Chondrocyte (in vitro differentiated cells): Measurements from ENCODE around the gene COL25A1. TPM values are rescaled to one million over a fixed set of nuclear protein-coding genes. Genes with fewer than 3 reads are reported as not detected.

Experiments
- DNase-seq: peaks from one replicate; pipeline ENCODE4 v3.0.0; 2021; ENCODE audit warnings: mixed read lengths, low spot score
- H3K27ac Mint-ChIP-seq: one replicate; pipeline ENCODE4 v1.8.0; 2021; ENCODE audit warnings: mild to moderate bottlenecking, moderate library complexity, mixed read lengths; ENCODE audit not compliant: unreplicated experiment
- H3K27me3 Mint-ChIP-seq: 2 replicates; pipeline ENCODE4 v1.8.0; 2021; ENCODE audit warnings: low read depth, mixed read lengths
- H3K36me3 Mint-ChIP-seq: 2 replicates; pipeline ENCODE4 v1.8.0; 2021; ENCODE audit warnings: low read depth, mixed read lengths
- H3K4me1 Mint-ChIP-seq: 2 replicates; pipeline ENCODE4 v1.8.0; 2021; ENCODE audit warnings: low read depth, mild to moderate bottlenecking, mixed read lengths
- H3K4me3 Mint-ChIP-seq: one replicate; pipeline ENCODE4 v1.8.0; 2021; ENCODE audit warnings: mild to moderate bottlenecking, moderate library complexity, mixed read lengths; ENCODE audit not compliant: unreplicated experiment
- H3K9me3 Mint-ChIP-seq: 2 replicates; pipeline ENCODE4 v1.8.0; 2021; ENCODE audit warnings: low read depth, mixed read lengths
- total RNA-seq: library from RNA; stranded (reverse); gene quantifications from 3 replicates; pipeline ENCODE4 v1.2.1, GENCODE V29; 2021
- TF ChIP-seq, protein P1 (sequence below): fragments of 200-600 bp; sonication (generic); IDR thresholded peaks from 2 replicates; pipeline ENCODE4 v1.5.0; 2021; ENCODE audit warnings: antibody characterized with exemption, mild to moderate bottlenecking, moderate library complexity

The COL25A1 gene
- total RNA-seq, 1 donor from 2014 or later, result 0.45 TPM

DNA sequence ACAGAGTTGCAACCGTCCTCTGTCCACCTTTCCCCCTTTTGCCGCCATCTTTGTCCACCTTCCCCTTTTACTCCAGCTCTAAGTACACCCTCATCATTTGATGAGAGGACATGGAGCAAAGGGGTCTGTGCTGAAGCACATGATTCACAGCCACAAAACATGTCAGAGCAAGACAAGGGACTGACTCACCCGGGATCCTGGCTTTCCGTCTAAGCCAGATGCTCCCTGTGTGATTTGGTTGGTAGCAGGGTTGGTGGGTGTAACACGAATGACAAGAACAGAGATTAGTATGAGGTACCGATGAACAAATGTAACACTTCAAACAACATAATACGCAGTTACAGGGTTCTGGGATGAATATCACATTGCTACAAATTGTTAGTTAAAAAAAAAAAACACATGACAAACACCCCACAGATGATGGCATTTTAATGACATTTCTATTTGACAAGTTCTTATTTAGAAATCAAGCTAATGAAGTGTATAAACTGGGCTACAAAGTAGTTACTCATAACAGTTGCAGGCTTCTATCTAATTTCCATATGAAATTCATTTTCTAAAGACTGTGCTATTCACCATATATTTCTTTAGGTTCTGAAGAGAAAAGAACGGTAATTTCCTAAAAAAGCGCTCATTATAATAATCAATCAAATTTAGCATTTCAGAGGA, 468.2 kb downstream of the COL25A1 start:
- Mint-ChIP-seq H3K4me3 (no peak overlapping the region), H3K27ac (no peak overlapping the region), H3K4me1 (peaks cover 31% of the 10 kb centered on the region), H3K36me3 (no peaks in the 10 kb centered on the region), H3K9me3 (no peaks in the 10 kb centered on the region), H3K27me3 (no peaks in the 10 kb centered on the region)
- TF ChIP-seq, protein P1, sequence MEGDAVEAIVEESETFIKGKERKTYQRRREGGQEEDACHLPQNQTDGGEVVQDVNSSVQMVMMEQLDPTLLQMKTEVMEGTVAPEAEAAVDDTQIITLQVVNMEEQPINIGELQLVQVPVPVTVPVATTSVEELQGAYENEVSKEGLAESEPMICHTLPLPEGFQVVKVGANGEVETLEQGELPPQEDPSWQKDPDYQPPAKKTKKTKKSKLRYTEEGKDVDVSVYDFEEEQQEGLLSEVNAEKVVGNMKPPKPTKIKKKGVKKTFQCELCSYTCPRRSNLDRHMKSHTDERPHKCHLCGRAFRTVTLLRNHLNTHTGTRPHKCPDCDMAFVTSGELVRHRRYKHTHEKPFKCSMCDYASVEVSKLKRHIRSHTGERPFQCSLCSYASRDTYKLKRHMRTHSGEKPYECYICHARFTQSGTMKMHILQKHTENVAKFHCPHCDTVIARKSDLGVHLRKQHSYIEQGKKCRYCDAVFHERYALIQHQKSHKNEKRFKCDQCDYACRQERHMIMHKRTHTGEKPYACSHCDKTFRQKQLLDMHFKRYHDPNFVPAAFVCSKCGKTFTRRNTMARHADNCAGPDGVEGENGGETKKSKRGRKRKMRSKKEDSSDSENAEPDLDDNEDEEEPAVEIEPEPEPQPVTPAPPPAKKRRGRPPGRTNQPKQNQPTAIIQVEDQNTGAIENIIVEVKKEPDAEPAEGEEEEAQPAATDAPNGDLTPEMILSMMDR, result no peak
- no peak for DNase-seq

DNA sequence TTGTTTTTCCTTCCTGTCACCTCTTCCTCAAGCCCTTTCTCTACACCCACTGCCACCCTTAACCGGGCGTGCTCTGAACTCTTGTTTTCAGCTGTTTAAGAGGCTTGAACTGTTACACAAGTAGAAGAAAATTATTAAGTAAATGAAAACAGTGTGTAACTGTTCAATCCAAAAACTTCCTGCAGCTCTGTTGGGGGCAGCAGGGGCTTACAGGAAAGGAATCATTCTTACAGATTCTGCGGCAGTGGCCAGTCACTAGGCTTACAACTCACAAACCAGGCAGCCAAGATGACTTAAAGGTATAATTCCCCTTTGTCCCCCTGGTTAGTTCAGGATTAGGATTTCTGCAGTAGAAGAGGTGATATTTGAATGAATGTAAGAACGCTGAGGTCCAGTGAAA, 469.4 kb downstream of the COL25A1 start:
- Mint-ChIP-seq H3K4me1 (peaks cover 31% of the 10 kb centered on the region), H3K36me3 (no peaks in the 10 kb centered on the region), H3K27ac (no peak overlapping the region), H3K4me3 (no peak overlapping the region), H3K27me3 (no peaks in the 10 kb centered on the region), H3K9me3 (no peaks in the 10 kb centered on the region)
- TF ChIP-seq, protein P1, result peak; percentile 72
- no peak for DNase-seq

DNA sequence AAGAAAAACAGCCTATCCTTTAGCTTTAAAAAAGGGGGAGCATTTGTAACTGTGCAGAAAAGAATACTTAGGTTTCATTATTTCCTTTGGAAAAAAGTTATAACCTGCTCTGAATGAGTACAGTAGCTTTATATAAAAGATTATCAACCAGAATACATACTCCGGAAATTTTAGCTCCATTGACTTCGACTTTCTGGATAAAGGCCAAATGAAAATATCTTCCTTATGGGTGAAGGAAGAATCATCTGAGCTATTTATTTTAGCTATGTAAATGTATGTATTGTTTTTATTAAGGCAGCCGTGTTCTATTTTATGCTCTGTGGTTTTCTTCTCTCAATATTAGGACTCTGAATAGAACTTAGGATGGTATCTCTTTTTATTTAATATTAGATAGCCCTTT, 470.6 kb downstream of the COL25A1 start:
- H3K27me3 Mint-ChIP-seq, result no peaks in the 10 kb centered on the region
- DNase-seq, result no peak
- no peaks in the 10 kb centered on the region for H3K9me3 Mint-ChIP-seq
- no peak overlapping the region for H3K4me3 Mint-ChIP-seq
- H3K36me3 Mint-ChIP-seq, result no peaks in the 10 kb centered on the region
- no peak overlapping the region for H3K27ac Mint-ChIP-seq
- peaks cover 31% of the 10 kb centered on the region for H3K4me1 Mint-ChIP-seq
- TF ChIP-seq, protein P1, result no peak

DNA sequence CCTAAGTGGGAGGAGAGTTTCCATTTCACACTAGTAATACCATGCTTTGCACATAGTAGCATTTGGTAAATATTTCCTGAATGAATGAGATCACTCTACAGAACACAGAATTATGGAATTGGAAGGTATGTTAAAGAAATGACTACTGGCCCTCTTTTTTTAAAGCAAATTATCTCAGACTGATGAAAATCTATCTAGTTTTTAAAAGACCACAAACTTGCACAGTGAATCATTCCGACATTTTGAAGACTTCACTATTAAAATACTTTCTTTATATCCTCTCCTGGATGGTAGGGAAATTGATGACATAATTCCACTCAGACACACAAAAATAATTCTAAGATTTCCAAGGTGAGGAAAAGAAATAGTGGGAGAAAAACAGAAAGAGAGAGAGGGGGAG, 471.2 kb downstream of the COL25A1 start:
- DNase-seq, result no peak
- Mint-ChIP-seq H3K27me3 (no peaks in the 10 kb centered on the region), H3K27ac (no peak overlapping the region), H3K4me1 (peaks cover 31% of the 10 kb centered on the region), H3K9me3 (no peaks in the 10 kb centered on the region), H3K4me3 (no peak overlapping the region), H3K36me3 (no peaks in the 10 kb centered on the region)
- TF ChIP-seq, protein P1, result no peak

DNA sequence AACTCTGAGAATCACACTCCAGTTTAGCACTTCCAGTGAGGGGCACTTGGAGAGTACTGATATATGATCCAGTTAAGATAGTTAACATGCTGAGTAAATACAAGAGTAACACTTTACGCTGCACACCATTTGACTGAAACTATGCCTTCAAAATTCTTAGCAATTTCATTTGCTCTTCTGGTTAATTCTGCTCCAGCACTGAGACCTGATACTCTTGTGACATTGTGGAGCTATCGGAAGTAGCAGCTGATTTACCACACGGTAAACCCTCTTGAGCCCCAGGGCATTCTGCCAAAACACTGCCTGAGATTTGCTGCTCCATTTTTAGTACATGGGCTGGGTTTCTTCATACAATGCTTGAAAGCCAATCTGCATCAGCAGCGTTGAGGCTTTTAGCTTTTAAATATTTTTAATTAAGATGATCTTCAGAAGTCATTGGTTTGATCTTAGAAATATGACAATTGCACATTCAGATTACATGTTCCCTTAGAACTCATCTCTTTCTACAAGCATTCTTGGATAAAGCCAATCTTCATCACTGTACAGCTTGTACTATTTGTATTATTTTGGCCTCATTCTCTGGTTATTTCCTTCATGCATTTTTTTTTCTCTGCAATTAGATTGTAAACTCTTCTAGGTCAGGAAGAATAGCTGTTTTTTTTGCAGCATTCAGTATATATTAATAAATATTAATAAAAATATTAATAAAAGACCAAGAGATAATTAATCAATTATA, 471.8 kb downstream of the COL25A1 start:
- H3K4me3 Mint-ChIP-seq, result no peak overlapping the region
- H3K27me3 Mint-ChIP-seq, result no peaks in the 10 kb centered on the region
- TF ChIP-seq, protein P1, result no peak
- H3K36me3 Mint-ChIP-seq, result no peaks in the 10 kb centered on the region
- H3K9me3 Mint-ChIP-seq, result no peaks in the 10 kb centered on the region
- H3K4me1 Mint-ChIP-seq, result peaks cover 31% of the 10 kb centered on the region
- no peak overlapping the region for H3K27ac Mint-ChIP-seq
- no peak for DNase-seq
